Measurements from ENCODE around the gene WWOX.

- TF ChIP-seq EZH2 (IDR thresholded peaks at IDR 0.05; ENCODE audit: low read length) (no peak), CTCF (optimal IDR thresholded peaks at IDR 0.05 in 1 of 3, IDR thresholded peaks at IDR 0.05 in 1 of 3, conservative IDR thresholded peaks at IDR 0.05 in 1 of 3; ENCODE audit: extremely low read depth in 1 of 3, insufficient read depth in 2 of 3, low read length in 3 of 3) (no peak)
These were observed 346.4 kb downstream of the WWOX start for GRCh38 chr16:78445818-78446217.

Measured in keratinocyte (primary cell).